NCI-H1436 (cell line): ENCODE results near the gene BRI3BP.
"Not testable (repeated sequence)": the region's sequence is repeated elsewhere in the genome, so short reads cannot be mapped to it uniquely, and the experiment has no call there.

Experiments used
- DNase-seq: peaks from one replicate; lab custom pipeline; 2025; lab: John Stamatoyannopoulos, UW

The BRI3BP gene

DNA sequence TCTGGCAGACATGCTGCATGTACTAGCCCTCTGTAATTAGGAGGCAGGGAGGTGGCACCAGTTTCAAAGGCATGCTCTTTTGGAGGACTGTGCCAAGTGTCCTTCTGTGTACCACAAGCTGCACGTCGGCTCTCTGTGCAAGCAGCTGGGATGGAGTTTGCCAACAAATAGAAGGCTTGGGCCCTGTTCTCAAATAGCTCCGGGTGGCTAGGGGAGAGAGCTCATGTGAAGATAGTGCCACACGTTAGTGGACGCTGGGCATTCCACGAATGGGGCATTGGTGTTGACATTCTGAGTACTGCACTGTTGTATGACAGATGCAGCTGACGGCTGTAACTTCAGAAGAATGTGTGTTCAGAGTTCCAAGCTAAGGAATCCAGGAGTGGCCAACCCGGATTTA is 76.2 kb downstream of the BRI3BP start:
- DNase-seq, result no peak

GRCh38 chr12:125070112-125070511 is 76.7 kb downstream of the BRI3BP start:
- no peak for DNase-seq

GRCh38 chr12:125070661-125071390 is 77.4 kb downstream of the BRI3BP start:
- no peak for DNase-seq

DNA sequence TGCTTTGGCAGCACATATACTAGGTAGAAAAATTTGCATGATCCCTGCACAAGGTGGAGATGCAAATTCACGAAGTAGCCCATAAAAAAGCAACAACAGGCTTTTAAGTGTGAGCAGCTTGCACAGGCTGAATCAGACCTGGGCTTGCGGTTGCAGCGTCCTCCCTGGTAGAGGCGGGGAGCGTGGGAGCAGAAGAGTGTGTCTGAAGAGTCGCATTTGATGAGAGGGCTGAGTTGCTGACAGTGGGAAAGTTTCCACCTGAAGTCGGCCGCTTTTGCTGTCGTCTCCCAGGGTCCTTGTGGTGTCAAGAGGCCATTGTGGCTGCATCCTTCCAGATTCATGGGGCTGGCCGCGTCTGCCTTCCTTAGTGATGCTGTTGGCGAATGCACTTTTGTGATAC is 78.0 kb downstream of the BRI3BP start:
- no peak for DNase-seq

DNA sequence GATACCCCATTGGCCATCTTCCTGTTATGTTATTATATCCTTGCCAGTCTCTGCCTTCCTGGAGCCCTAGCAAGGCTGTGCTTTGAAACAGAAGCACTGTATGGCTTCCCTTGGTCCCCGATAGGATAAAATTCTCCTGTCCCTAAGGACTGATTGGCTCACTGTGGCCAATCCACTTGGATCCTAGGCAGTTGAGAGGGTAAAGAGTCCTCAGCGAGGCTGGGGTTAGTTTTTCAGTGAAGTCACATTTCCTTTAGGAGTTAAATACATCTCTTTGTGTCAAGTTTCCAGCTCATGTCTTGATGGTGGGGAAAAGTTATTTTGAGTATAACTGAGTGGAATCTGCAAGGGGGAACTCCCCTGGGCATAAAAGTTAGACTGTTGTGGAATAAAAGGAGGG is 79.1 kb downstream of the BRI3BP start:
- no peak for DNase-seq

DNA sequence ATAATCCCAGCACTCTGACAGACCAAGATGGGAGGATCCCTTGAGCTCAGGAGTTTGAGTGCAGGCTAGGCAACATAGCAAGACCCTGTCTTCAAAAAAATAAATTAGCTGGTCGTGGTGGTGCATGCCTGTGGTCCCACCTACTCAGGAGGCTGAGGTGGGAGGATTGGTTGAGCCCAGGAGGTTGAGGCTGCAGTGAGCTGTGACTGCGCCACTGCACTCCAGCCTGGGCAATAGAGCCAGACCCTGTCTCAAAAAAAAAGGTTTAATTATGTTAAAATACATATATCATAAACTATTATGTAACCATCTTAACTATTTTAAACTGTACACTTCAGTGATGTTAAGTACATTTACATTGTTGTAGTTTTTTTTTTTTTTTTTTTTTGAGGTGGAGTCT is 80.8 kb downstream of the BRI3BP start:
- not testable (repeated sequence) for DNase-seq

DNA sequence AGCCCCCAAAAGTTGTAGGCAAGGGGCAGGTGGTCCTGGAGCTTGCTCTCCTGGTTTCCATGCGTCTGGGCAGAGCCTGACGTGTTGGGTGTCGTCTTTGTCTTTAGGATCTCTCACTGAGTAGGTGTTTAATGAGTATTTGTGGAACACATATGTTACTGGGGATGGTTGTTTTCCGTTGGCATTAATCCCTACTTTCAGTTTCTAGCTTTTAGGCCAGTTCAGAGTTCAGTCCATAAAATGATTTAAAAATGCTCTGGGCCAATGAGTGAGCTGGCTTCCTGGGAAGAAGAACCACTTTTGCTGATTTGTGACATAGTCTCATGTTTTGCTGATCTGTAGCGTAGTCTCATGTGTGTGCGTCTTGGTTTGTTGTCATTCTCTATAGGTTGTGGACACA is 82.7 kb downstream of the BRI3BP start:
- DNase-seq, result no peak

GRCh38 chr12:125079084-125079483 is 85.6 kb downstream of the BRI3BP start:
- DNase-seq, result no peak

DNA sequence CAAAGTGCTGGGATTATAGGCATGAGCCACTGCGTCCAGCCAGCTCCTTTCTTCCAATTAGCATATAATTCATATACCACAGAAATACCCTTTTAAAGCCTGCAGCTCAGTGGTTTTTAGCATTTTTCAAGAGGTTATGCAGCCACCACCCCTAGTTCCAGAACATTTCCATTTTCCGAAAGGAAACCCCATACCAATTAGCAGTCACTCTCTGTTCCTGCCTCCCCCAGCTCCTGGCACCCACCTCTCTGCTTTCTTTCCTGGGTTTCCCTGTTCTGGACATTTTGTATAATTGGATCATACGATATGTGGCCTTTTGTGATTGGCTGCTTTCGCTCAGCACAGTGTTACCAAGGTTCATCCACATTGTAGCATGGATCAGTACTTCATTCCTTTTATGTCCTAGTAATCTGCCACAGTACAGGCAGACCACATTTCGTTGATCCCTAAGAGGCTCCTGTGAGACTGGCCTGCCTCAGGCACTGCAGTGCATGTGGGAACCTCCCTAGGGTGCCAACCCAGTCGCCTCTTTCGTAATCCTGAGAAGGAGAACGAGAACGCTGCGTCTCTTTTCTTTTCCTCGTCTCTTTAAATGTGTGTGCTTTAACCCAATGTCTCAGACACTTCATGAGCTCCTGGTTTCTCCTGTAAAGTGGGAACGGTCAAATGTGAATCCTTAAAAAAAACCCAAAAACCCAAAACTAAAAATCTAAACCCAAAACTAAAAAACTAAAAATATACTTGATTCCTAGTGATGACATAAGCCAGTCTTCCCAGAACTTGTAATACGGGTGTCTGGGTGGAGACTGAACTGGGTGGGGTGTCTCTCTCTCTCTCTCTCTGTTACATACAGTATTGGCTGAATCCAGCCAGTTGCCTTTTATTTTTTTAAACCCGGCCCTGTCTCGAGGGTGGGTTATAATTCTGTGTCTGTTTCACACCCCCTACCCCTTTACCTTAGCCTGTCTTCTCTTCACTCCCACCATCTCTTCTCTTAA is 86.5 kb downstream of the BRI3BP start:
- peak; percentile 32 for DNase-seq
